Measurements from ENCODE around the gene COASY. TPM values are rescaled to one million over a fixed set of nuclear protein-coding genes. Genes with fewer than 3 reads are reported as not detected.

COASY gene
- total RNA-seq, 1 donor from 2014 or later, result 52.0 TPM

DNA sequence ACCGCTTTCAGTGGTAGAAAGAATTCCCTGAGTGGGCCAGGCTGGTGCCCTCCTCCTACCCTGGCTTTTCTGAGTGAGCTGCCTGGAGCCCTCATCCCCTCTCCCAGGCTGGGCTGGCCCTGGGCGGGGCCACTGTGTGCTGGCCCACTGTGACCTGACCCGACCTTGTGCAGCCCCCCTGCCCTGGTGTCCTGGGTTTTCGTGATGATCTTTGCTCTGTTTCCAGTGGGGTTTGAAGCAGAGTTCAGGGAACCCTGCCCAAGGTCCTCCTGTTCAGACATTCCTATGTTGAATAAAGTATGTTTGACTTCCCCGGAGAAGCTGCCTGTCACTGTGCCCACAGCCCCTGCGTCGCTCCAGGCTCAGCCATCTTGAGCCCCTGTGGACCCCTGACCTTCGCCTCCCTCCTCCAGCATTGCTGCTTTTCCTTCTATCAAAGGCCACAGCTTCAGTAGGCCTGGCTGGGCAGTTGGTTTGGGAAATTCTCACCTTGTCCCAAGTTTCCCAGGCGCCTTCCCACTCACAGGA lies 39.6 kb upstream of the COASY start:
- DNase-seq (ENCODE audit: low read depth) (no peak), FAIRE-seq (no peak)
- no peak overlapping the region for H3K9ac ChIP-seq (ENCODE audit: low read length)
- peak overlapping the region; percentile 100 for H3K27ac ChIP-seq (ENCODE audit: low read depth, low read length)
- no peak overlapping the region for H3K4me2 ChIP-seq (ENCODE audit: low read length)
- H3K36me3 ChIP-seq (ENCODE audit: insufficient read depth, low read length), result no peaks in the 10 kb centered on the region
- H2AFZ ChIP-seq (ENCODE audit: low read depth, low read length), result no peak overlapping the region
- Mint-ChIP-seq H3K9me3 (ENCODE audit: unreplicated experiment) (no peaks in the 10 kb centered on the region), H3K4me3 (ENCODE audit: unreplicated experiment) (peak overlapping the region; percentile 56), H3K4me1 (ENCODE audit: low read depth, unreplicated experiment) (peaks cover 81% of the 10 kb centered on the region), H3K36me3 (ENCODE audit: low read depth, unreplicated experiment) (peaks cover 11% of the 10 kb centered on the region), H3K27ac (ENCODE audit: unreplicated experiment) (peak overlapping the region; percentile 89), H3K27me3 (ENCODE audit: low read depth, unreplicated experiment) (no peaks in the 10 kb centered on the region)
- no peak overlapping the region for H3K4me3 ChIP-seq (ENCODE audit: insufficient read depth, low read depth, low read length)
- peaks cover 75% of the 10 kb centered on the region for H3K4me1 ChIP-seq (ENCODE audit: insufficient read depth, low read length)
- no peaks in the 10 kb centered on the region for H3K27me3 ChIP-seq (ENCODE audit: insufficient read depth, low read length)
- no peak for TF ChIP-seq EZH2 (IDR thresholded peaks at IDR 0.05; ENCODE audit: insufficient read depth, low read length)
- no peak for TF ChIP-seq CTCF (IDR thresholded peaks at IDR 0.05; ENCODE audit: insufficient read depth, low read depth, low read length)
- H3K79me2 ChIP-seq (ENCODE audit: insufficient read depth, low read length), result no peaks in the 10 kb centered on the region
- no peaks in the 10 kb centered on the region for H4K20me1 ChIP-seq (ENCODE audit: insufficient read depth, low read length)
- H3K9me3 ChIP-seq (ENCODE audit: insufficient read depth, low read depth, low read length), result no peaks in the 10 kb centered on the region

- Histone ChIP-seq H3K4me3 (ENCODE audit: insufficient read depth, low read depth, low read length) (no peak overlapping the region), H3K27ac (ENCODE audit: low read depth, low read length) (no peak overlapping the region), H4K20me1 (ENCODE audit: insufficient read depth, low read length) (no peaks in the 10 kb centered on the region), H3K36me3 (ENCODE audit: insufficient read depth, low read length) (no peaks in the 10 kb centered on the region), H3K4me1 (ENCODE audit: insufficient read depth, low read length) (peaks cover 70% of the 10 kb centered on the region), H3K79me2 (ENCODE audit: insufficient read depth, low read length) (no peaks in the 10 kb centered on the region), H3K9me3 (ENCODE audit: insufficient read depth, low read depth, low read length) (no peaks in the 10 kb centered on the region), H3K27me3 (ENCODE audit: insufficient read depth, low read length) (no peaks in the 10 kb centered on the region), H3K4me2 (ENCODE audit: low read length) (no peak overlapping the region), H3K9ac (ENCODE audit: low read length) (no peak overlapping the region), H2AFZ (ENCODE audit: low read depth, low read length) (no peak overlapping the region)
- DNase-seq (ENCODE audit: low read depth) (no peak), FAIRE-seq (no peak)
- Mint-ChIP-seq H3K9me3 (ENCODE audit: unreplicated experiment) (no peaks in the 10 kb centered on the region), H3K4me3 (ENCODE audit: unreplicated experiment) (no peak overlapping the region), H3K27me3 (ENCODE audit: low read depth, unreplicated experiment) (no peaks in the 10 kb centered on the region), H3K27ac (ENCODE audit: unreplicated experiment) (peak overlapping the region; percentile 89), H3K36me3 (ENCODE audit: low read depth, unreplicated experiment) (peaks cover 11% of the 10 kb centered on the region), H3K4me1 (ENCODE audit: low read depth, unreplicated experiment) (peaks cover 77% of the 10 kb centered on the region)
- no peak for TF ChIP-seq EZH2 (IDR thresholded peaks at IDR 0.05; ENCODE audit: insufficient read depth, low read length)
- no peak for TF ChIP-seq CTCF (IDR thresholded peaks at IDR 0.05; ENCODE audit: insufficient read depth, low read depth, low read length)
These were observed 39.1 kb upstream of the COASY start for GRCh38 chr17:42522798-42523278.

DNA sequence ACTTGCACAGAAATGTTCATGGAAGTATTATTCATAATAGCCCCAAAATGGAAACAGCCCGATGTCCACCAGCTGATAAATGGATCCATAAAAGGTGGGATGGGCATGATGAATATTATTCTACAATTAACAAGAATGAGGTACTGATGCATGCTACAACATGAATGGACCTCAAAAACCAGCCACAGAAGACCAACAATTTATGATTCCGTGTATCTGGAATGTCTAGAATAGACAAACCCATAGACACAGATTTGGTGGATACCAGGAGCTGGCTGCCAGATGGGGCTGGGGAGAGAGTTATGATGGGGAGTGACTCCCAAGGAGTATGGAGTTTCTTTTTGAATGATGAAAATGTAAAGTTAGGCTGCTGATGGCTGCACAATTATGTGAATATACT lies 36.7 kb upstream of the COASY start:
- H3K79me2 ChIP-seq (ENCODE audit: insufficient read depth, low read length), result no peaks in the 10 kb centered on the region
- H3K9ac ChIP-seq (ENCODE audit: low read length), result no peak overlapping the region
- Mint-ChIP-seq H3K27ac (ENCODE audit: unreplicated experiment) (peak overlapping the region; percentile 97), H3K36me3 (ENCODE audit: low read depth, unreplicated experiment) (peaks cover 11% of the 10 kb centered on the region), H3K9me3 (ENCODE audit: unreplicated experiment) (no peaks in the 10 kb centered on the region), H3K27me3 (ENCODE audit: low read depth, unreplicated experiment) (no peaks in the 10 kb centered on the region), H3K4me3 (ENCODE audit: unreplicated experiment) (peak overlapping the region; percentile 69), H3K4me1 (ENCODE audit: low read depth, unreplicated experiment) (peaks cover 57% of the 10 kb centered on the region)
- peak overlapping the region; percentile 30 for H3K27ac ChIP-seq (ENCODE audit: low read depth, low read length)
- H2AFZ ChIP-seq (ENCODE audit: low read depth, low read length), result no peak overlapping the region
- H3K4me1 ChIP-seq (ENCODE audit: insufficient read depth, low read length), result peaks cover 48% of the 10 kb centered on the region
- FAIRE-seq (no peak), DNase-seq (ENCODE audit: low read depth) (peak; percentile 95)
- H4K20me1 ChIP-seq (ENCODE audit: insufficient read depth, low read length), result no peaks in the 10 kb centered on the region
- H3K4me2 ChIP-seq (ENCODE audit: low read length), result no peak overlapping the region
- TF ChIP-seq EZH2 (IDR thresholded peaks at IDR 0.05; ENCODE audit: insufficient read depth, low read length) (no peak), CTCF (IDR thresholded peaks at IDR 0.05; ENCODE audit: insufficient read depth, low read depth, low read length) (no peak)
- H3K4me3 ChIP-seq (ENCODE audit: insufficient read depth, low read depth, low read length), result no peak overlapping the region
- no peaks in the 10 kb centered on the region for H3K9me3 ChIP-seq (ENCODE audit: insufficient read depth, low read depth, low read length)
- no peaks in the 10 kb centered on the region for H3K36me3 ChIP-seq (ENCODE audit: insufficient read depth, low read length)
- H3K27me3 ChIP-seq (ENCODE audit: insufficient read depth, low read length), result no peaks in the 10 kb centered on the region

Data from astrocyte (in vitro differentiated cells and primary cell).